Common myeloid progenitor, CD34-positive (primary cell): Measurements from ENCODE around the gene GNB2.
A peak's percentile ranks its signal among the peaks of the same experiment; 100 is the strongest.

Experiments used
- CTCF ChIA-PET: fragments of 350-600 bp; sonication (Branson Sonifier 250); formaldehyde crosslinking; loops from one replicate; lab custom pipeline; 2021; ENCODE audit warnings: antibody characterized with exemption; lab: Charles Lee
- POLR2A ChIA-PET: fragments of 350-600 bp; sonication (Branson Sonifier 250); formaldehyde crosslinking; loops from one replicate; lab custom pipeline; 2021; ENCODE audit warnings: antibody characterized with exemption; lab: Charles Lee
- DNase-seq, 3 donors: peaks; one replicate each; pipeline versions ENCODE4 v3.0.0 to v3.0.0-alpha.2; 2013
- H3K27ac ChIP-seq, 2 experiments: 1 replicate in 1 of 2; 2 replicates in 1 of 2; pipeline ENCODE4 v1.7.0; 2013; ENCODE audit warnings: inconsistent platforms in 2 of 2, low read length in 2 of 2, mild to moderate bottlenecking in 2 of 2, low read depth in 1 of 2, moderate library complexity in 1 of 2; ENCODE audit not compliant: severe bottlenecking in 2 of 2, insufficient read depth in 1 of 2, poor library complexity in 1 of 2
- H3K27me3 ChIP-seq, 5 experiments: replicated peaks in 2 of 5; 1 replicate in 3 of 5; 2 replicates in 2 of 5; pipeline versions ENCODE4 v1.6.1 to v1.7.0; 2013; ENCODE audit warnings: low read length in 4 of 5, mild to moderate bottlenecking in 2 of 5, moderate library complexity in 2 of 5, inconsistent platforms in 1 of 5; ENCODE audit not compliant: insufficient read depth in 5 of 5, control insufficient read depth in 4 of 5
- H3K36me3 ChIP-seq, 4 experiments: 1 replicate in 2 of 4; 2 replicates in 2 of 4; pipeline versions ENCODE4 v1.6.1 to v1.7.0; 2013; ENCODE audit warnings: low read length in 3 of 4, control low read depth in 1 of 4, mild to moderate bottlenecking in 1 of 4; ENCODE audit not compliant: control insufficient read depth in 4 of 4, insufficient read depth in 4 of 4
- H3K4me1 ChIP-seq, 4 experiments: 1 replicate in 3 of 4; 2 replicates in 1 of 4; pipeline versions ENCODE4 v1.6.1 to v1.7.1; 2013; ENCODE audit warnings: low read length in 3 of 4, mild to moderate bottlenecking in 3 of 4, control low read depth in 1 of 4, inconsistent platforms in 1 of 4, moderate library complexity in 1 of 4; ENCODE audit not compliant: control insufficient read depth in 4 of 4, insufficient read depth in 4 of 4; ENCODE audit errors: control extremely low read depth in 1 of 4
- H3K4me3 ChIP-seq, 7 experiments: 1 replicate in 4 of 7; 2 replicates in 3 of 7; pipeline versions ENCODE4 v1.5.1 to v1.7.0; 2013; ENCODE audit warnings: mild to moderate bottlenecking in 7 of 7, low read length in 6 of 7, moderate library complexity in 6 of 7, inconsistent platforms in 2 of 7, low read depth in 2 of 7, control low read depth in 1 of 7; ENCODE audit not compliant: insufficient read depth in 4 of 7, control insufficient read depth in 1 of 7; ENCODE audit errors: extremely low read depth in 1 of 7
- H3K9me3 ChIP-seq, 5 experiments: 1 replicate in 4 of 5; 2 replicates in 1 of 5; pipeline versions ENCODE4 v1.6.1 to v1.7.1; 2013; ENCODE audit warnings: low read length in 4 of 5, mild to moderate bottlenecking in 2 of 5, inconsistent platforms in 1 of 5, low read depth in 1 of 5, moderate library complexity in 1 of 5; ENCODE audit not compliant: control insufficient read depth in 4 of 5, insufficient read depth in 2 of 5; ENCODE audit errors: control extremely low read depth in 1 of 5
- WGBS: methylation state at CpG from one replicate; pipeline ENCODE4 v1.1.5; 2013; ENCODE audit not compliant: insufficient coverage; 5-methylcytosine and 5-hydroxymethylcytosine counted together

The GNB2 gene

DNA sequence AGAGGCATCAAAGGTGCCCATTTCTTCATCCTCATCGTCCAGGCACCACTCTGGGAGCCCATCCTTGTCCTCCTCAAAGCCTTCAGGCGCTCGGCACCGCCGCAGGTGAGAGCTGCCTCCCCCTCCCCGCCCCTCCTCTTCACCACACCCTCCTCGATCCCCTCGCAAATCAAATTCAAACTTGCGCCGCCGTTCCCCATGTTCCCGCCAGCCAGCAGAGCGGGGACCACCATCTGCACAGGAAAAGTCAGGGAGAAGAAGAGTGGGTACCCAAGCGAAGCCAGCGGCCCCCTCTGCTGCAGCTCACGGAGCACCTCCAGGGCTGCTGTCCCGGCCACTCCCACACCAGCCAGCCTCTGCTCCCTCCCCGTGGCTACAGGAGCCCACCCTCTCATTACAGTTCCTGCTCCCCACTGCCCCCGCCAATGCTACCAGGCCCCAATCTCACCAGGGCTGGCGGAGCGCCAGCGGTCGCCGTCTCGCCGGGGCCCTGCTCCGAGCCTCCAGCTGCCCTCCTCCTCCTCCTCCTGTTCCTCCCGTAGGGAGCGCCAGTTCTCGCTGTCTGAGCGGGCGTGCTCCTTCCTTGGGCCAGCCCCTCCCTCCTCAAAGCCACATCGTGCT, 12.8 kb downstream of the GNB2 start:
- POLR2A ChIA-PET = no interaction called here
- CTCF ChIA-PET = interaction anchor here (1.0 to 8.7 kb wide), 4 partner anchors 9 to 207 kb away, joined by 3 to 80 read pairs (median 4); partner anchors contain the start of gene POP7

DNA sequence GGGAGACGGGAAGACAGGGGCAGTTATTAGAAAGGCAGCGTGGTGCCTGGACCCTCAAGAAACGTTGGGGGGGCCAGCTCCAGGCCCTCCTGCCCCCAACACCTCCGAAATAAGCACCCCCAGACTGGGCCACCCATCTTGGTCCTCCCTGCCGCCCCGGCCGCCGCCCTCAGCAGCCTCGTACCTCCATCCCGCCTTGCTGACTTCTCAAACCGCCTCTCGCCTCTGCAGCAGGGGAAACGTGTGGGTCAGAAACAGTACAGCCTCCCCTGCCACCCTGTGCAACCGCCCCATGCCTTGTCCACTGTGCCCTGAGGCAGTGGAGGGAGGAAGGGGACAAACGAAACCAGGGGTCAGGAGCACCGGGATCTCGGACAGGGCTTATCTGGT, 13.3 kb downstream of the GNB2 start:
- Histone ChIP-seq H3K4me1 (peaks cover under 1 to 12% (median 11%) of the 10 kb centered on the region in 4 experiments), H3K27ac (peak overlapping the region in 1 of 2 experiments; percentile 25), H3K9me3 (no peaks in the 10 kb centered on the region), H3K36me3 (peaks cover 11 to 91% (median 52%) of the 10 kb centered on the region in 4 experiments), H3K27me3 (no peaks in the 10 kb centered on the region), H3K4me3 (no peak overlapping the region)
- ChIA-PET CTCF (interaction anchor here (1.0 to 8.7 kb wide), 3 partner anchors 9 to 207 kb away, joined by 3 to 80 read pairs (median 4); partner anchors contain the start of gene POP7), POLR2A (no interaction called here)
- WGBS = 91% methylated on average over 15 of the region's 17 CpGs
- DNase-seq = no peak

More for the DNA sequence above, 12.8 kb downstream of the GNB2 start:
- Histone ChIP-seq H3K4me1 (peaks cover 0 to 7% (median 6%) of the 10 kb centered on the region in 4 experiments), H3K27me3 (no peaks in the 10 kb centered on the region), H3K9me3 (no peaks in the 10 kb centered on the region), H3K27ac (no peak overlapping the region), H3K36me3 (peaks cover 11 to 95% (median 55%) of the 10 kb centered on the region in 4 experiments), H3K4me3 (no peak overlapping the region)
- 89% methylated on average over 21 of the region's 33 CpGs for whole genome bisulfite sequencing
- DNase-seq = no peak

DNA sequence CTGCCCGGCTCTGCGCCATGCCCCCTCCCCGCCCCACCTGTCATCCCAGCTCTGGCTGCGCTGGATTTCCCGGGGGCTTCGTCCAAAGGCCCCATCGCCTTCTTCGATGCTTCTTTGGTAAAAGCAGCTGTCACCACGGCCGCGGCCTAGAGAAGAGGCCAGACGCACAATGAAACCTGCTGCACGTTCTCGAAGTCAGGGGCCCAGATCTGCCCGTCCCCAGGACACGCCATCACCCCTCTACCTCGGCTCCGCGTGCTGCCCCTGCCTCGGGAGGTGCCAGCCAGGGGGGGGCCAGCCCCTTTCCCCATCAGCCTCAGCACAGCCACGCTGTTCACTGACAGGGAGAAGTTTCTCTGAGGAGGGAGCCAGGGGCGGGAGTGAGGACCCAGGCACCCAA, 13.7 kb downstream of the GNB2 start:
- Histone ChIP-seq H3K4me1 (peaks cover 5 to 17% (median 15%) of the 10 kb centered on the region in 4 experiments), H3K27me3 (no peaks in the 10 kb centered on the region), H3K9me3 (no peaks in the 10 kb centered on the region), H3K27ac (peak overlapping the region in 1 of 2 experiments; percentile 25), H3K36me3 (peaks cover 11 to 86% (median 48%) of the 10 kb centered on the region in 4 experiments), H3K4me3 (no peak overlapping the region)
- WGBS = 91% methylated on average over 20 of the region's 22 CpGs
- ChIA-PET POLR2A (no interaction called here), CTCF (interaction anchor here (1.0 to 8.7 kb wide), 5 partner anchors 10 to 207 kb away, joined by 3 to 80 read pairs (median 55); partner anchors contain the start of genes MOSPD3 and POP7)
- DNase-seq = no peak

DNA sequence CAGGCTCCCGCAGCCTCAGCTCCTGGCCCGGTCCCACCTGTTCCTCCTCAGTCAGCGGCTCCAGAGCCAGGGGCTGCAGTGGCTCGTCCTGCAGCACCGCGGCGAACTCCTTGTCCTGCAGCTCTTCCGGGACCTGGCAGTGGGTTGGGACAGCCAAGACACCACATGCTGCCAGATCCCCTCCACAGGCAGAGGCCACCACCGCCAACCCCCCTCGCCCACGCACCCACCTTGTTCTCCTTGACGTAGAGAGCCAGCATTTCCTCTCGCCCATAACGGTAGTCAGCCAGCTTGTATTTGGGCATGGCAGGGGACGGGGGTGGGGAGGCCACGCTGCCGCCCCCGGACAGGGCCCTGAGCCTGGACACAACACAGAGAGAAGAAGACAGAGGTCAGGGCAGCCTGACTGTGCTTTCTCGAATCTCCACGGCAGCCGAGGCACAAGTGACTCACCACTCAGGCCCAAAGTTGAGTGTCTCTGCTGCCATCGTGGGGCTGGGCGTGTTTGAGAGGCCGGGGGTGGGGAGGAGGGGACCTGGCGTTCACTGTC, 14.3 kb downstream of the GNB2 start:
- POLR2A ChIA-PET = no interaction called here
- Histone ChIP-seq H3K4me1 (peaks cover 11 to 22% (median 21%) of the 10 kb centered on the region in 4 experiments), H3K4me3 (no peak overlapping the region), H3K27me3 (no peaks in the 10 kb centered on the region), H3K9me3 (no peaks in the 10 kb centered on the region), H3K36me3 (peaks cover 11 to 80% (median 43%) of the 10 kb centered on the region in 4 experiments), H3K27ac (no peak overlapping the region)
- WGBS = 95% methylated on average over 21 of the region's 25 CpGs
- CTCF ChIA-PET = interaction anchor here (1.6 to 8.7 kb wide), 4 partner anchors 10 to 73 kb away, joined by 4 to 80 read pairs (median 64); partner anchors contain the start of genes MOSPD3 and POP7
- no peak for DNase-seq

DNA sequence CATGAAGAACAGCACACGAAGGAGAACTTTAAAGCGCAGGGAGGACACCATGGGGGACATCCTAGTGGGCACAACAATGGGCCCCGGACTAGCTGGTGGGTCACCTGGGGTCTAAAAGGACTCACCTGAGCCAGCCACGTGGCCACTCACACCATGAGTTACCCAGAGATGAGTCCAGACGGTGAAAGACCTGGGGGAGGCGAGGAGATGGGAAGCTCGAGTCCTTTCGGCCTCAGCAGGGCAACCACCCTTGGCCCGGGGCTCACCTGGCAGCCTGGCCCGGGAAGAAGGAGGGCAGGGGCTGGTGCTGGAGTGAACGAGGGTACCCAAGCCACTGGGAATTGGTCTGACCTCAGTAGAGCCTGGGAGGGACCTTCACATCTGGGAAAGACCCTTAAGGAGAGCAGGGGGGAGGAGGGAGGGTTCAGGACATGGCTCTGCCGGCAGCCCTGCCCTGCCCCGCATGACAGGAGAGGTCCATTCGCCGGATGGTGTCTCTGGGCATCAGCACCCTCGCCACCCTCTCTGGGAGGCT, 14.9 kb downstream of the GNB2 start:
- Histone ChIP-seq H3K27me3 (no peaks in the 10 kb centered on the region), H3K27ac (peak overlapping the region in 1 of 2 experiments; percentile 34), H3K4me1 (peaks cover 11 to 28% (median 27%) of the 10 kb centered on the region in 4 experiments), H3K36me3 (peaks cover 11 to 75% (median 40%) of the 10 kb centered on the region in 4 experiments), H3K9me3 (no peaks in the 10 kb centered on the region), H3K4me3 (no peak overlapping the region)
- ChIA-PET CTCF (interaction anchor here (1.3 to 8.7 kb wide), 5 partner anchors 11 to 74 kb away, joined by 3 to 80 read pairs (median 55); partner anchors contain the start of gene MOSPD3), POLR2A (no interaction called here)
- DNase-seq = no peak
- 89% methylated on average over 10 of the region's 16 CpGs for WGBS

DNA sequence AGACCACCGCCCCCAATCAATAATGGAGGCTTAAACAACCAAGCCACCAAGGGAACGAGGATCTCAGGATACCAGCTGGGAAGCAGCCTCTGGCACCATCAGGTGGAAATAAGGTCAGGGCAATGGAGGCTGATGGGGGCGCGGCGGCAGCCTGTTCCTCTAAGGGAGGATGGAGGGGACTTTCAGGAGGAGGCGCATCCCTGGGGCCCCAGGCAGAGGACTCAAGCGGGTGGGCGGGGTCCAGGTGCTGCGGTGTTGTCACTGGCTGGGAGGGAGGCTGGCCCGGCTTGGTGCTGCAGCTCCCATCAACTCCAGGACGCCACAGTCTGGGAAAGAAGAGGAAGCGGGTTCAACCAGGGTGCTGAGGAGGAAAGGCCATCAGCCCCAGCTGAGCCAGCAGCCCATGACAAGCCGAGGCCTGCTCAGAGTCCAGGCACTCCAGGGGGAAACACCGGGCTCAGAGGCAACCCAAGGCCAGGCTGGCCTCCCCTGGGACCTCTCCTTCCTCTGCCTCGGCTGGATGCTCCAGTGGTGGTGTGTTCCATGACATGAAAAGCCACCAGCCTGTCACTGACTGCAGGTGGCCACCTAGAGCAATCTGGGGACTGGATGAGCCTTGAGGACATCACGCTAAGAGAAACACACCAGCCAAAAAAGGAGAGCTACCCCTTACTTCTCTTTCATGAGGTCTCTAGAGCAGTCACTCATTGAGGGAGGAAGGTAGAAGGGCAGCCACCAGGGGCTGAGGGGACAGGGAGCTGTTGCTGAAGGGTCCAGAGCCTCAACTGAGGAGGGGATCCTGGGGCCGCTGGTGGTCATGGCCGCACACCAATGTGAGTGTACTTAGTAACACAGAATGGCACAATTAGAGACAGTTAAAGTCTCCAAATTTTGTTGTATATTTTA, 15.9 kb downstream of the GNB2 start:
- CTCF ChIA-PET = interaction anchor here (0.8 to 8.7 kb wide), 11 partner anchors 12 to 244 kb away, joined by 3 to 80 read pairs (median 21); partner anchors contain the start of genes MOSPD3 and POP7
- H3K4me1 ChIP-seq = peaks cover 11 to 29% (median 28%) of the 10 kb centered on the region in 4 experiments

More for the DNA sequence above, 15.9 kb downstream of the GNB2 start:
- Histone ChIP-seq H3K9me3 (no peaks in the 10 kb centered on the region), H3K27ac (peak overlapping the region; percentile 2 to 16), H3K4me3 (no peak overlapping the region), H3K36me3 (peaks cover 11 to 64% (median 33%) of the 10 kb centered on the region in 4 experiments), H3K27me3 (no peaks in the 10 kb centered on the region)
- POLR2A ChIA-PET = interaction anchor here (0.6 to 0.7 kb wide), 2 partner anchors 10 to 46 kb away, joined by 3 read pairs; no protein-coding TSS in a partner anchor
- WGBS = 93% methylated on average over 15 of the region's 18 CpGs
- DNase-seq = peak in 1 of 3 donors; percentile 21
